RPMI7951 (cell line): ENCODE measurements around the gene LMNA. TPM values are rescaled to one million over a fixed set of nuclear protein-coding genes. Genes with fewer than 3 reads are reported as not detected.

Source experiments
- DNase-seq: peaks from one replicate; pipeline ENCODE4 v3.0.0-alpha.2; 2012; ENCODE audit warnings: low read depth
- total RNA-seq: library from RNA; depleted of rRNA; stranded (reverse); fragments of >200 nt; shearing (Covaris generic); gene quantifications from 2 replicates; pipeline ENCODE4 v1.2.3, GENCODE V29; 2014

Gene LMNA
- total RNA-seq, 1 experiment from 2014 or later, result 919 TPM

GRCh38 chr1:156082309-156083091 lies 32.0 kb upstream of the LMNA start, which contains the start of gene MEX3A:
Gene MEX3A (minus strand): TSS chr1:156082465. CDS start chr1:156081998, 467 bp downstream.
- peak; percentile 66 for DNase-seq

GRCh38 chr1:156083800-156084790 lies 30.4 kb upstream of the LMNA start:
- DNase-seq, result no peak

GRCh38 chr1:156086256-156086662 lies 28.3 kb upstream of the LMNA start:
- no peak for DNase-seq

- DNase-seq, result no peak
These were observed 24.8 kb upstream of the LMNA start for GRCh38 chr1:156089704-156090103.

- no peak for DNase-seq
These were observed 24.2 kb upstream of the LMNA start for GRCh38 chr1:156090138-156090839.

- peak; percentile 67 for DNase-seq
These were observed 23.7 kb upstream of the LMNA start for GRCh38 chr1:156090840-156091188.

- no peak for DNase-seq
These were observed 22.9 kb upstream of the LMNA start for GRCh38 chr1:156091610-156092009.

- no peak for DNase-seq
These were observed 18.5 kb upstream of the LMNA start for GRCh38 chr1:156095906-156096508.

GRCh38 chr1:156096640-156097391 lies 17.7 kb upstream of the LMNA start:
- peak; percentile 87 for DNase-seq

- DNase-seq, result no peak
These were observed 16.9 kb upstream of the LMNA start for GRCh38 chr1:156097499-156098178.

- no peak for DNase-seq
These were observed 15.7 kb upstream of the LMNA start for GRCh38 chr1:156098784-156099183.

- DNase-seq, result no peak
These were observed 15.2 kb upstream of the LMNA start for GRCh38 chr1:156099282-156099681.

GRCh38 chr1:156100205-156100995 lies 14.1 kb upstream of the LMNA start:
- no peak for DNase-seq

GRCh38 chr1:156101880-156102279 lies 12.6 kb upstream of the LMNA start:
- DNase-seq, result no peak

- peak; percentile 80 for DNase-seq
These were observed 11.6 kb upstream of the LMNA start for GRCh38 chr1:156102633-156103511.

- DNase-seq, result peak; percentile 93
These were observed 11.0 kb upstream of the LMNA start for GRCh38 chr1:156103521-156103947.

- peak; percentile 94 for DNase-seq
These were observed 10.3 kb upstream of the LMNA start for GRCh38 chr1:156104065-156104810.
